ENCODE measurements around the gene FAM32A.

Gene FAM32A

GRCh38 chr19:16226184-16226591 lies 41.0 kb downstream of the FAM32A start:
- DNase-seq: no peak

- DNase-seq: no peak
Observed at GRCh38 chr19:16226878-16227836, 41.9 kb downstream of the FAM32A start.

GRCh38 chr19:16227837-16228636 lies 42.8 kb downstream of the FAM32A start:
- DNase-seq: no peak

- no peak for DNase-seq
Observed at GRCh38 chr19:16228637-16229321, 43.6 kb downstream of the FAM32A start.

- no peak for DNase-seq
Observed at GRCh38 chr19:16229322-16229641, 44.1 kb downstream of the FAM32A start.

- no peak for DNase-seq
Observed at GRCh38 chr19:16232127-16232526, 46.9 kb downstream of the FAM32A start.

GRCh38 chr19:16232568-16232967 lies 47.4 kb downstream of the FAM32A start:
- no peak for DNase-seq

- no peak for DNase-seq
Observed at GRCh38 chr19:16233081-16233776, 48.0 kb downstream of the FAM32A start.

- DNase-seq: no peak
Observed at GRCh38 chr19:16233836-16234551, 48.8 kb downstream of the FAM32A start.

GRCh38 chr19:16234552-16235445 lies 49.6 kb downstream of the FAM32A start:
- DNase-seq: no peak

GRCh38 chr19:16235811-16236652 lies 50.8 kb downstream of the FAM32A start:
- no peak for DNase-seq
